ENCODE results near the gene ALPL. TPM values are rescaled to one million over a fixed set of nuclear protein-coding genes. Genes with fewer than 3 reads are reported as not detected.

The ALPL gene
- polyA plus RNA-seq, 2 donors = 2.4 to 2.7 TPM

DNA sequence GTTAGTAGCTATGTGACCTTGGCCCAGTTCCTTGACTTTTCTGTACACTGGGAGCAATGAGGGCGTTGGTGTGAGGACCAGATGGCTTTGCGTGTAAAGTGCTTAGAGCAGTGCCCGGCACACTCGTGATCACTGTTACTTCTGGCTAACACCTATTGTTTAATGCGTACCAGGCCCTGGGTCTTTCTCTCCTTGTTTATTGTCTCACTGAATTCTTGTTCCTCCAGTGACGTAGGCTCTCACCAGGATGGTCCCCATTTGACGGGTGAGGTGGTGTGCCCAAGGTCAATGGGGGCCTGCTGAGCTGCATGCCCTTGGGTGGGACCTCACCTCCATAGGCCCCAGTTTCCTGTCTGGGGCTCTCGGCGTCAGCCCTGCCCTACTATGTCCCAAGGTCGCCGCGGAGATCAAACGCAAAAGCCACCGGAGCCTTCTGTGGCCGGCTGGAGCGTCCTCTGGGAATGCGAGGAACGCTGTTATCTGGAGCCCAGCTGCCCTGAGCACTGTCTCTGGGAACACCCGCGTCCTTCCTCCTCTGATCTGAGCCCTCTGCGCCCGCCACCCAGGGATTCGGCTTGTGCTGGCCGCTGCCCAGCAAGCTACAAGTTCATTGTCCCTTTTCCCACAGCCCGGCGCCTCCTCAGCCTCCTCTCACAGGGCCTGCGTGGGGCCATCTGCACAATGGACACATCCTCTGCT is 28.9 kb downstream of the ALPL start:
- H3K36me3 ChIP-seq (ENCODE audit: control insufficient read depth in 2 of 2, insufficient read depth in 2 of 2, low read length in 1 of 2) = no peaks in the 10 kb centered on the region
- H3K4me1 ChIP-seq (ENCODE audit: control insufficient read depth in 2 of 2, insufficient read depth in 2 of 2, low read length in 1 of 2) = peaks cover 0 to 3% of the 10 kb centered on the region in 2 donors
- H3K9me3 ChIP-seq (ENCODE audit: control insufficient read depth in 2 of 2, insufficient read depth in 1 of 2, low read depth in 1 of 2, low read length in 1 of 2) = no peaks in the 10 kb centered on the region
- no peak overlapping the region for H3K4me3 ChIP-seq (ENCODE audit: low read depth in 1 of 2, low read length in 2 of 2)
- no peaks in the 10 kb centered on the region for H3K27me3 ChIP-seq (ENCODE audit: control insufficient read depth in 1 of 2, insufficient read depth in 2 of 2, low read length in 2 of 2)
- 53 to 61% methylated on average over 27 of the region's 27 CpGs for WGBS, 2 donors
- H3K27ac ChIP-seq (ENCODE audit: low read depth in 2 of 2, low read length in 1 of 2) = no peak overlapping the region

GRCh38 chr1:21539933-21540332 is 30.7 kb downstream of the ALPL start:
- no peak overlapping the region for H3K27ac ChIP-seq (ENCODE audit: low read depth in 2 of 2, low read length in 1 of 2)
- H3K4me3 ChIP-seq (ENCODE audit: low read depth in 1 of 2, low read length in 2 of 2) = no peak overlapping the region
- WGBS, 2 donors = 47 to 60% methylated on average over 13 of the region's 13 CpGs
- no peaks in the 10 kb centered on the region for H3K36me3 ChIP-seq (ENCODE audit: control insufficient read depth in 2 of 2, insufficient read depth in 2 of 2, low read length in 1 of 2)
- H3K4me1 ChIP-seq (ENCODE audit: control insufficient read depth in 2 of 2, insufficient read depth in 2 of 2, low read length in 1 of 2) = peaks cover 0 to 3% of the 10 kb centered on the region in 2 donors
- H3K9me3 ChIP-seq (ENCODE audit: control insufficient read depth in 2 of 2, insufficient read depth in 1 of 2, low read depth in 1 of 2, low read length in 1 of 2) = no peaks in the 10 kb centered on the region
- H3K27me3 ChIP-seq (ENCODE audit: control insufficient read depth in 1 of 2, insufficient read depth in 2 of 2, low read length in 2 of 2) = no peaks in the 10 kb centered on the region

GRCh38 chr1:21541329-21541728 is 32.1 kb downstream of the ALPL start:
- no peak overlapping the region for H3K4me3 ChIP-seq (ENCODE audit: low read depth in 1 of 2, low read length in 2 of 2)
- H3K36me3 ChIP-seq (ENCODE audit: control insufficient read depth in 2 of 2, insufficient read depth in 2 of 2, low read length in 1 of 2) = no peaks in the 10 kb centered on the region
- H3K27me3 ChIP-seq (ENCODE audit: control insufficient read depth in 1 of 2, insufficient read depth in 2 of 2, low read length in 2 of 2) = no peaks in the 10 kb centered on the region
- H3K9me3 ChIP-seq (ENCODE audit: control insufficient read depth in 2 of 2, insufficient read depth in 1 of 2, low read depth in 1 of 2, low read length in 1 of 2) = no peaks in the 10 kb centered on the region
- WGBS, 2 donors = 77 to 81% methylated on average over 6 of the region's 6 CpGs
- H3K27ac ChIP-seq (ENCODE audit: low read depth in 2 of 2, low read length in 1 of 2) = no peak overlapping the region
- H3K4me1 ChIP-seq (ENCODE audit: control insufficient read depth in 2 of 2, insufficient read depth in 2 of 2, low read length in 1 of 2) = peaks cover 0 to 3% of the 10 kb centered on the region in 2 donors

DNA sequence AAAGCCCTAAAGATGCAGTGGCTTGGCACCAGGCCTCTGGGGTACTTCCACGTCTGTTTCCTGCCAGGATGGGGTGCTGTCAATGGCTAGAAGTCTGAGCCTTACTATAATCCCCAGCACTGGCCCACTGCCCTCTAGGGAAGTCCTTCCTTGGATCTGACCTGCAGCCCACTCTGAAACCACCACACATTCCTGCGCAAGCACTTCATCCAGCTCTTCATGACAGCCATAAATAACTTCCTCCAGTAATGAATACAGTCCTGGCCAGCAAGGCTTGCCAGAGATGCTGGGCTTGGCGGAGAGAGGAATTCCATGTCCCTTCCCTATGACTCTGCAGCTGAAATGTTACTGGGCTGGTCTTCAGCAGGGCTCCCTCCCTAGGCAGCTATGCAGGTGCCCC is 32.6 kb downstream of the ALPL start:
- no peaks in the 10 kb centered on the region for H3K9me3 ChIP-seq (ENCODE audit: control insufficient read depth in 2 of 2, insufficient read depth in 1 of 2, low read depth in 1 of 2, low read length in 1 of 2)
- H3K4me1 ChIP-seq (ENCODE audit: control insufficient read depth in 2 of 2, insufficient read depth in 2 of 2, low read length in 1 of 2) = peaks cover 0 to 3% of the 10 kb centered on the region in 2 donors
- H3K27me3 ChIP-seq (ENCODE audit: control insufficient read depth in 1 of 2, insufficient read depth in 2 of 2, low read length in 2 of 2) = no peaks in the 10 kb centered on the region
- no peaks in the 10 kb centered on the region for H3K36me3 ChIP-seq (ENCODE audit: control insufficient read depth in 2 of 2, insufficient read depth in 2 of 2, low read length in 1 of 2)
- no peak overlapping the region for H3K27ac ChIP-seq (ENCODE audit: low read depth in 2 of 2, low read length in 1 of 2)
- WGBS, 2 donors = 53 to 62% methylated on average over 3 of the region's 3 CpGs
- H3K4me3 ChIP-seq (ENCODE audit: low read depth in 1 of 2, low read length in 2 of 2) = no peak overlapping the region

DNA sequence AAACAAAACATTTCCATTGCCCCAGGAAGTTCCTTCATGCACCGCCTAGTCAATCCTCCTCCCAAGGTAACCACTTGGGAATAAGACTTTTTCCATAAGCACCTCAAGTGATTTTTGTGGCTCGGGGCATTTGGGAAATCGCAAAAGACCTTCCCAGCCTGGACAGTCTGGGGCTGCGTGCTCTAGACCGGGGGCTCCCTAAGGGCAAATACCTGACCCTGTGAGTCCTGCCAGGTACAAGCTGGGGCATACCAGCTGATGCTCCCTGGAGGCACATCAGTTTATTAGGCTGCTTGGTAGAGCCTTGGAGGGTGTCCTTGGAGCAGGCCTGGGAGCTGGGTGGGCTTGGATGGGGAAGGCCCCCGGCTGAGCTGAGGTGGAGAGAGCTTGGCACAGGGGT is 34.4 kb downstream of the ALPL start:
- Histone ChIP-seq H3K36me3 (ENCODE audit: control insufficient read depth in 2 of 2, insufficient read depth in 2 of 2, low read length in 1 of 2) (no peaks in the 10 kb centered on the region), H3K27ac (ENCODE audit: low read depth in 2 of 2, low read length in 1 of 2) (no peak overlapping the region), H3K9me3 (ENCODE audit: control insufficient read depth in 2 of 2, insufficient read depth in 1 of 2, low read depth in 1 of 2, low read length in 1 of 2) (no peaks in the 10 kb centered on the region), H3K4me3 (ENCODE audit: low read depth in 1 of 2, low read length in 2 of 2) (no peak overlapping the region), H3K4me1 (ENCODE audit: control insufficient read depth in 2 of 2, insufficient read depth in 2 of 2, low read length in 1 of 2) (peaks cover 0 to 3% of the 10 kb centered on the region in 2 donors), H3K27me3 (ENCODE audit: control insufficient read depth in 1 of 2, insufficient read depth in 2 of 2, low read length in 2 of 2) (no peaks in the 10 kb centered on the region)
- 56 to 72% methylated on average over 6 of the region's 6 CpGs for WGBS, 2 donors

GRCh38 chr1:21544095-21544494 is 34.9 kb downstream of the ALPL start:
- Histone ChIP-seq H3K9me3 (ENCODE audit: control insufficient read depth in 2 of 2, insufficient read depth in 1 of 2, low read depth in 1 of 2, low read length in 1 of 2) (no peaks in the 10 kb centered on the region), H3K27me3 (ENCODE audit: control insufficient read depth in 1 of 2, insufficient read depth in 2 of 2, low read length in 2 of 2) (no peaks in the 10 kb centered on the region), H3K4me3 (ENCODE audit: low read depth in 1 of 2, low read length in 2 of 2) (no peak overlapping the region), H3K4me1 (ENCODE audit: control insufficient read depth in 2 of 2, insufficient read depth in 2 of 2, low read length in 1 of 2) (peaks cover 0 to 3% of the 10 kb centered on the region in 2 donors), H3K27ac (ENCODE audit: low read depth in 2 of 2, low read length in 1 of 2) (no peak overlapping the region), H3K36me3 (ENCODE audit: control insufficient read depth in 2 of 2, insufficient read depth in 2 of 2, low read length in 1 of 2) (no peaks in the 10 kb centered on the region)
- WGBS, 2 donors = 81 to 90% methylated on average over 4 of the region's 4 CpGs

GRCh38 chr1:21546122-21546825 is 37.1 kb downstream of the ALPL start:
- Histone ChIP-seq H3K36me3 (ENCODE audit: control insufficient read depth in 2 of 2, insufficient read depth in 2 of 2, low read length in 1 of 2) (no peaks in the 10 kb centered on the region), H3K27me3 (ENCODE audit: control insufficient read depth in 1 of 2, insufficient read depth in 2 of 2, low read length in 2 of 2) (no peaks in the 10 kb centered on the region), H3K4me1 (ENCODE audit: control insufficient read depth in 2 of 2, insufficient read depth in 2 of 2, low read length in 1 of 2) (no peaks in the 10 kb centered on the region), H3K27ac (ENCODE audit: low read depth in 2 of 2, low read length in 1 of 2) (no peak overlapping the region), H3K9me3 (ENCODE audit: control insufficient read depth in 2 of 2, insufficient read depth in 1 of 2, low read depth in 1 of 2, low read length in 1 of 2) (no peaks in the 10 kb centered on the region), H3K4me3 (ENCODE audit: low read depth in 1 of 2, low read length in 2 of 2) (no peak overlapping the region)
- 72 to 78% methylated on average over 11 of the region's 11 CpGs for WGBS, 2 donors

DNA sequence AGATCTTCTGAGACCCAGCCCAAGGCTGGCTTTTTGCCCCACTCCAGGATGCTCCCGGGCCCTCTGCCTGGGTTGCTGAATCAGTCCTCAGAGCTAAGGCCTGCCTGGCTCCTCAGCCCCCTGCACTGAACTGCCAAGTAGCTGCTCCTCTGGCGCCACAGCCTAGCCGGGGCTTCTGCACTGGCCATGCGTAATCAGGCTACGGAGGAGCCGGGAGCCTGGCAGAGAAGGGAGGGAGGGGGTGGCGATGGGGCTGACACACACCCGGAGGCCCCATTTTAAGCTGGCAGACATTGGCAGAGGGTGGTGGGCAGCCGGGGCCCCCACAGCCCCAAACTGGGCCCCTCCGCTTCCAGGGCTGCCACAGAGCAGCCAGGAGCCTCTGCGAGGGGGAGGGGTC is 38.7 kb downstream of the ALPL start:
- Histone ChIP-seq H3K36me3 (ENCODE audit: control insufficient read depth in 2 of 2, insufficient read depth in 2 of 2, low read length in 1 of 2) (no peaks in the 10 kb centered on the region), H3K4me1 (ENCODE audit: control insufficient read depth in 2 of 2, insufficient read depth in 2 of 2, low read length in 1 of 2) (no peaks in the 10 kb centered on the region), H3K9me3 (ENCODE audit: control insufficient read depth in 2 of 2, insufficient read depth in 1 of 2, low read depth in 1 of 2, low read length in 1 of 2) (no peaks in the 10 kb centered on the region), H3K27ac (ENCODE audit: low read depth in 2 of 2, low read length in 1 of 2) (no peak overlapping the region), H3K27me3 (ENCODE audit: control insufficient read depth in 1 of 2, insufficient read depth in 2 of 2, low read length in 2 of 2) (no peaks in the 10 kb centered on the region), H3K4me3 (ENCODE audit: low read depth in 1 of 2, low read length in 2 of 2) (no peak overlapping the region)
- 84 to 86% methylated on average over 11 of the region's 11 CpGs for WGBS, 2 donors

- Histone ChIP-seq H3K27ac (ENCODE audit: low read depth in 2 of 2, low read length in 1 of 2) (no peak overlapping the region), H3K27me3 (ENCODE audit: control insufficient read depth in 1 of 2, insufficient read depth in 2 of 2, low read length in 2 of 2) (no peaks in the 10 kb centered on the region), H3K36me3 (ENCODE audit: control insufficient read depth in 2 of 2, insufficient read depth in 2 of 2, low read length in 1 of 2) (no peaks in the 10 kb centered on the region), H3K4me1 (ENCODE audit: control insufficient read depth in 2 of 2, insufficient read depth in 2 of 2, low read length in 1 of 2) (no peaks in the 10 kb centered on the region), H3K9me3 (ENCODE audit: control insufficient read depth in 2 of 2, insufficient read depth in 1 of 2, low read depth in 1 of 2, low read length in 1 of 2) (no peaks in the 10 kb centered on the region), H3K4me3 (ENCODE audit: low read depth in 1 of 2, low read length in 2 of 2) (no peak overlapping the region)
- WGBS, 2 donors = 55 to 68% methylated on average over 5 of the region's 5 CpGs
These were observed 40.9 kb downstream of the ALPL start for GRCh38 chr1:21550097-21550496.

Measured in esophagus (tissue), 2 donors.